NB4 (cell line): ENCODE results near the gene SIRT5.

Experiments used
- MYC ChIP-seq: IDR thresholded peaks from 2 replicates; pipeline ENCODE4 v1.6.1; 2011; ENCODE audit warnings: low read depth, low read length
- POLR2A ChIP-seq: IDR thresholded peaks from 2 replicates; pipeline ENCODE4 v1.6.1; 2011; ENCODE audit warnings: mild to moderate bottlenecking; ENCODE audit not compliant: insufficient read length; ENCODE audit errors: extremely low read depth
- TF ChIP-seq, protein P1 (sequence below): IDR thresholded peaks from one replicate; pipeline ENCODE4 v1.5.1; 2012; ENCODE audit warnings: low read depth, low read length
- TF ChIP-seq, protein P2 (sequence below): IDR thresholded peaks from 2 replicates; pipeline ENCODE4 v1.6.1; 2011; ENCODE audit warnings: low read depth, low read length

DNA sequence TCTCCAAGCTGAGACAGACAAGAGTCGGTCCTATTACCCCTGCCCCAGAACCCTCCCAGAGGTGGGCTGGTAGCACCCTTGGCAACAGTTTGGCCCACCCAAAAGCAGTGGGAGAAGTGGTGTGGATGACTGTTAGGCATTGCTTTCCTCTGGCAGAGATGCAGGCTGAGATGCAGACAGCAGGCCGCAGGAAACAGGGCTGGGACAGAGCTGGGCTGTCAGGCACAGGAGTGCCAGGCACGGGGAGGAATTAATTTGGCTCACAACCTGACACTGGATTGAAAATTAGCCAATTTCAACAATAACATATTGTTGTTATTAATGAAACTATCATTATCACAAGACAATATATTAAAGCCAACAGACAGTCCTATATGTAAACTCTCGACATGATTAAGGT lies 15.7 kb upstream of the SIRT5 start:
- TF ChIP-seq, protein P1, sequence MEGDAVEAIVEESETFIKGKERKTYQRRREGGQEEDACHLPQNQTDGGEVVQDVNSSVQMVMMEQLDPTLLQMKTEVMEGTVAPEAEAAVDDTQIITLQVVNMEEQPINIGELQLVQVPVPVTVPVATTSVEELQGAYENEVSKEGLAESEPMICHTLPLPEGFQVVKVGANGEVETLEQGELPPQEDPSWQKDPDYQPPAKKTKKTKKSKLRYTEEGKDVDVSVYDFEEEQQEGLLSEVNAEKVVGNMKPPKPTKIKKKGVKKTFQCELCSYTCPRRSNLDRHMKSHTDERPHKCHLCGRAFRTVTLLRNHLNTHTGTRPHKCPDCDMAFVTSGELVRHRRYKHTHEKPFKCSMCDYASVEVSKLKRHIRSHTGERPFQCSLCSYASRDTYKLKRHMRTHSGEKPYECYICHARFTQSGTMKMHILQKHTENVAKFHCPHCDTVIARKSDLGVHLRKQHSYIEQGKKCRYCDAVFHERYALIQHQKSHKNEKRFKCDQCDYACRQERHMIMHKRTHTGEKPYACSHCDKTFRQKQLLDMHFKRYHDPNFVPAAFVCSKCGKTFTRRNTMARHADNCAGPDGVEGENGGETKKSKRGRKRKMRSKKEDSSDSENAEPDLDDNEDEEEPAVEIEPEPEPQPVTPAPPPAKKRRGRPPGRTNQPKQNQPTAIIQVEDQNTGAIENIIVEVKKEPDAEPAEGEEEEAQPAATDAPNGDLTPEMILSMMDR, result no peak
- TF ChIP-seq, protein P2, sequence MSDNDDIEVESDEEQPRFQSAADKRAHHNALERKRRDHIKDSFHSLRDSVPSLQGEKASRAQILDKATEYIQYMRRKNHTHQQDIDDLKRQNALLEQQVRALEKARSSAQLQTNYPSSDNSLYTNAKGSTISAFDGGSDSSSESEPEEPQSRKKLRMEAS, result no peak
- TF ChIP-seq POLR2A (no peak), MYC (no peak)
